BJ (cell line): Measurements from ENCODE around the gene ADGRL4. TPM values are rescaled to one million over a fixed set of nuclear protein-coding genes. Genes with fewer than 3 reads are reported as not detected.

ENCODE experiments used
- CTCF ChIA-PET: fragments of 350-600 bp; formaldehyde crosslinking; extraction: SDS; loops from one replicate; lab custom pipeline; 2021; ENCODE audit warnings: antibody characterized with exemption, inconsistent platforms; lab: Yijun Ruan, JAX
- POLR2A ChIA-PET: fragments of 300-600 bp; sonication (Branson Sonifier 250); formaldehyde crosslinking; extraction: SDS; loops from one replicate; lab custom pipeline; 2021; ENCODE audit warnings: antibody characterized with exemption; lab: Charles Lee
- DNase-seq: peaks from one replicate; pipeline ENCODE4 v3.0.0-alpha.2; 2011; ENCODE audit warnings: low read depth
- H3K27me3 ChIP-seq: 2 replicates; pipeline ENCODE4 v1.6.0; 2011; ENCODE audit warnings: low read length; ENCODE audit not compliant: control insufficient read depth, insufficient read depth
- H3K36me3 ChIP-seq: 2 replicates; pipeline ENCODE4 v1.5.1; 2011; ENCODE audit warnings: low read length; ENCODE audit not compliant: control insufficient read depth, insufficient read depth
- H3K4me3 ChIP-seq: 2 replicates; pipeline ENCODE4 v1.5.1; 2011; ENCODE audit warnings: low read depth, mild to moderate bottlenecking, control low read depth, low read length
- polyA plus RNA-seq: library from polyadenylated mRNA; depleted of rRNA; stranded (reverse); fragments of >200 nt; gene quantifications from 2 replicates; pipeline ENCODE4 v1.2.3, GENCODE V29; 2011
- TF ChIP-seq, protein P1 (sequence below): IDR thresholded peaks from 2 replicates; pipeline ENCODE4 v1.5.1; 2011; ENCODE audit warnings: low read depth, mild to moderate bottlenecking, control low read depth, inconsistent platforms, low read length, moderate library complexity; ENCODE audit not compliant: insufficient read depth

ADGRL4 gene
- polyA plus RNA-seq, 1 experiment, result 0.81 TPM

DNA sequence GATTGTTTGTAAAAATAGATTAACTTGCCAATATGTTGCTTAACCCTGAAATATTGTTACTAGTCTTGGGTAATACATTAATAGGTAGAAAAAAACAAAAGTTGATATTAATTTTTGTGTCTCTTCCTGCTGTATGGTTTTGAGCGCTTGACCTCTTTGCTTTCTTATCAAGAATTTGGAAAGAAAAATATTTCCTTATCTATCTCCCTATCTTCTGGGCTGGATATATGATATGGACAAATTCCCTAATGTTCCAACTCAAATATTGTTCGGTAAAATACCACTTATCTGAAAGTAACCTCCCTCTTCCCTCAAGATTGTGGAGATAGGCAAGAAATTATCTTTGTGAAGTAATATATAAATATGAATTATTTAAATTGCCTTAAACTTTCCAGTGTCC, 57.3 kb downstream of the ADGRL4 start:
- H3K36me3 ChIP-seq, result no peaks in the 10 kb centered on the region
- ChIA-PET CTCF (no interaction called here), POLR2A (no interaction called here)
- no peak overlapping the region for H3K4me3 ChIP-seq
- no peak for DNase-seq
- H3K27me3 ChIP-seq, result no peaks in the 10 kb centered on the region
- TF ChIP-seq, protein P1, sequence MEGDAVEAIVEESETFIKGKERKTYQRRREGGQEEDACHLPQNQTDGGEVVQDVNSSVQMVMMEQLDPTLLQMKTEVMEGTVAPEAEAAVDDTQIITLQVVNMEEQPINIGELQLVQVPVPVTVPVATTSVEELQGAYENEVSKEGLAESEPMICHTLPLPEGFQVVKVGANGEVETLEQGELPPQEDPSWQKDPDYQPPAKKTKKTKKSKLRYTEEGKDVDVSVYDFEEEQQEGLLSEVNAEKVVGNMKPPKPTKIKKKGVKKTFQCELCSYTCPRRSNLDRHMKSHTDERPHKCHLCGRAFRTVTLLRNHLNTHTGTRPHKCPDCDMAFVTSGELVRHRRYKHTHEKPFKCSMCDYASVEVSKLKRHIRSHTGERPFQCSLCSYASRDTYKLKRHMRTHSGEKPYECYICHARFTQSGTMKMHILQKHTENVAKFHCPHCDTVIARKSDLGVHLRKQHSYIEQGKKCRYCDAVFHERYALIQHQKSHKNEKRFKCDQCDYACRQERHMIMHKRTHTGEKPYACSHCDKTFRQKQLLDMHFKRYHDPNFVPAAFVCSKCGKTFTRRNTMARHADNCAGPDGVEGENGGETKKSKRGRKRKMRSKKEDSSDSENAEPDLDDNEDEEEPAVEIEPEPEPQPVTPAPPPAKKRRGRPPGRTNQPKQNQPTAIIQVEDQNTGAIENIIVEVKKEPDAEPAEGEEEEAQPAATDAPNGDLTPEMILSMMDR, result no peak

DNA sequence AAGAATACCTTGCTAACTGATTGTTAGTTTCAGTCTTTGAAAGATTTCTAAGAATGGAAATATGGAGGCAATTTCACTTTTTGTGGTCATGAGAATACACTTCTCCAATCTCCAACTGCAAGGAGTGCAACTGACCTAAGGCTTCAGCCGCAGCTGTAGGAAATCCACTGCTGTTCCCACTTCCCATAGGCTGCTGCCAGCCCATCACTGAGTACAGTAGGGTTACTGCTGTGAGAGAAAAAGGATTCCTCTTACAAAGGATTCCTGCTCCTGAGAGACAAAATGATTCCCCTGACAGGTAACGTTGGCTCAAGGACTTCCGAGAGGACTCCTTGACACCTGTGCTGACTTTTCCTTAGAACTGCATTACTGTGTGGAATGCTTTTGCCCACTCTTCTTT, 87.4 kb downstream of the ADGRL4 start:
- H3K36me3 ChIP-seq, result no peaks in the 10 kb centered on the region
- TF ChIP-seq, protein P1, result no peak
- ChIA-PET POLR2A (no interaction called here), CTCF (no interaction called here)
- DNase-seq, result no peak
- H3K4me3 ChIP-seq, result no peak overlapping the region
- H3K27me3 ChIP-seq, result no peaks in the 10 kb centered on the region

DNA sequence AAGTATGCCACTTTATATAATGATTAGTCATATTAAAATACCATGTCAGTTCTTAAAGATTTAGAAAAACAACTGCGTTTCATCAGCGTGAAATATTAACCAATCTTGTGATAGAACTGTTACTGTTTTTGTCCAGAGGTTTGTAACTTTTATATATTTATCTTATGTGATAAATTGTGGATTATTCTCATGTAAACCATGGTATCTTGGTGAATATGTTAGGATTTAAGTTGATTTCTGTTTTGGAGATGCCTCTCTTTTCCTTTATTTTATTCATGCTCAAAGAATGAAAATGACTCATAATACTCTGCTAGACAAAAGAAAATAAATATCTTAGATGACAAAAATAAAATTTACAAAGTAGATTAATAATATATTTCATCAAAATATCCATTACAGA, 88.4 kb downstream of the ADGRL4 start:
- Histone ChIP-seq H3K36me3 (no peaks in the 10 kb centered on the region), H3K4me3 (no peak overlapping the region), H3K27me3 (no peaks in the 10 kb centered on the region)
- TF ChIP-seq, protein P1, result no peak
- DNase-seq, result no peak
- ChIA-PET CTCF (no interaction called here), POLR2A (no interaction called here)

DNA sequence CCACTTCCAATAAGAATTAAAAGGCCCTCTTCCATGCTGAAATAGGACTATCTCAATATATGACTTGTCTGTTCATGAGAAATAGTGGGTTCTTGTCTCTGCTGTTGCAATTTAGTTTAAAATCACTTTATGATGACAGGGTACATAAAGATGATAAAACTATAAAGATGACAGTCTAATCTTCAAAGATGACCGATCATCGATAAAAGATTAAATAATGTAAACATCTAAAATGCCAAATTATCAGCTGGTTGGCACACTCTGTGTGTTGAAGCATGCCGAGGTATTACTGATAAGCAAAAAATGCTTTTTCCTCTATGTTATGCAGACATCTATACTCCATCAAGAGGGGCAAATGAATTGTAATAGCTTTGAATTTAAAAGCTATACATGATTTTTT, 89.5 kb downstream of the ADGRL4 start:
- H3K36me3 ChIP-seq, result no peaks in the 10 kb centered on the region
- POLR2A ChIA-PET, result no interaction called here
- no peak overlapping the region for H3K4me3 ChIP-seq
- TF ChIP-seq, protein P1, result no peak
- H3K27me3 ChIP-seq, result no peaks in the 10 kb centered on the region
- CTCF ChIA-PET, result no interaction called here
- DNase-seq, result no peak

DNA sequence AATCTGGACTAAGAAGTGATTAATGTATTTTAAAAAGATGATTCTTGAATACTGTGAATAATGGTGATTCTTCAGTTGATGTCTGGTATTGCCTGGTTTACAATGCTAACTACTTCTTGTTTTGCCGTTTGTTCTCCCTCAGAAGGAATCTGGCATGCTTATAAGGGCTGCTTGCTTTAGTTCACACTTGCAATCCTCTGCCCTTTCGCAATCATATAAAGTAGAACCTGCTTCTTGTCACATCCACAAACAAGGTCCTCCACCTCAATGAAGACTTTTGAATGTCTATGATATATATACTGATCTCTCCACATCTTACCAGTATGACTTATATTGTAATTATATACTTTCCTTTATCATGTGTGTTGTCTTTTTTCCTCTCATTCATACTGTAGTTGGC, 92.6 kb downstream of the ADGRL4 start:
- TF ChIP-seq, protein P1, result no peak
- Histone ChIP-seq H3K36me3 (no peaks in the 10 kb centered on the region), H3K4me3 (no peak overlapping the region), H3K27me3 (no peaks in the 10 kb centered on the region)
- ChIA-PET POLR2A (no interaction called here), CTCF (no interaction called here)
- no peak for DNase-seq
